Left lung (tissue), 10 donors: ENCODE data around the gene SYCP2L. TPM values are rescaled to one million over a fixed set of nuclear protein-coding genes. Genes with fewer than 3 reads are reported as not detected.

Experiments used
- ATAC-seq: fragments of 200-7000 bp; cut with Tn5 transposase; one replicate; pipeline ENCODE4 v1.9.1; 2020; ENCODE audit warnings: moderate library complexity
- DNase-seq, 4 donors: peaks; one replicate each; pipeline ENCODE4 v3.0.0-alpha.2; 2013 to 2020
- H3K27ac ChIP-seq, 2 donors: fragments of 200-600 bp; sonication (generic) in 1 of 2; one replicate each; pipeline versions ENCODE4 v1.5.0 to v1.8.0; 2020 to 2021
- H3K27me3 ChIP-seq, 2 donors: fragments of 200-600 bp; sonication (generic) in 1 of 2; one replicate each; pipeline versions ENCODE4 v1.5.0 to v1.8.0; 2020 to 2021
- H3K36me3 ChIP-seq, 2 donors: fragments of 200-600 bp; sonication (generic) in 1 of 2; one replicate each; pipeline versions ENCODE4 v1.5.0 to v1.8.0; 2020 to 2021
- H3K4me1 ChIP-seq, 2 donors: fragments of 200-600 bp; one replicate each; pipeline ENCODE4 v1.8.0; 2021
- H3K4me3 ChIP-seq, 2 donors: fragments of 200-600 bp; sonication (generic) in 1 of 2; one replicate each; pipeline versions ENCODE4 v1.5.0 to v1.8.0; 2020 to 2021; ENCODE audit warnings: mild to moderate bottlenecking in 1 of 2
- H3K9me3 ChIP-seq, 2 donors: fragments of 200-600 bp; sonication (generic) in 1 of 2; one replicate each; pipeline versions ENCODE4 v1.5.0 to v1.8.0; 2020 to 2021
- CTCF ChIP-seq, 2 donors: fragments of 200-600 bp; sonication (generic) in 1 of 2; IDR thresholded peaks; one replicate each; pipeline versions ENCODE4 v1.5.0 to v1.8.0; 2021; ENCODE audit warnings: antibody characterized with exemption in 2 of 2
- intact Hi-C, 2 donors: fragments of 100-400 bp; cut with DNase I; formaldehyde crosslinking; loops; one replicate each; pipeline versions ENCODE4 v1.11.2 to v1.14.2; 2022
- polyA plus RNA-seq, 6 donors: library from polyadenylated mRNA; unstranded; fragments of 120-200 nt; gene quantifications; one replicate each; pipeline ENCODE4 v1.2.1, GENCODE V29; 2013; ENCODE audit not compliant: insufficient read length in 6 of 6
- total RNA-seq, 2 donors: library from RNA; stranded (reverse); fragmentation: NEBNext Ultra II Directional; extraction: Animal tissue kit (Norgen Biotek cat#: 25700); gene quantifications; one replicate each; pipeline ENCODE4 v1.2.1, GENCODE V29; 2021
- donor health status: DM: no; HTN: yes; CAD: no.
- donor health status: DM: no; HTN: no; CAD: no.

SYCP2L gene
- total and polyA plus RNA-seq, 8 donors, result 0.41 to 5.8 (median 4.4) TPM

- DNase-seq (no peak), ATAC-seq (no peak)
- Histone ChIP-seq H3K27ac (no peak overlapping the region), H3K4me1 (no peaks in the 10 kb centered on the region), H3K9me3 (no peaks in the 10 kb centered on the region), H3K36me3 (no peaks in the 10 kb centered on the region), H3K27me3 (no peaks in the 10 kb centered on the region), H3K4me3 (no peak overlapping the region)
- TF ChIP-seq CTCF (IDR thresholded peaks at IDR 0.05), result no peak
- intact Hi-C loops, result no loop called here
Measured at GRCh38 chr6:10945845-10946244, 59.0 kb downstream of the SYCP2L start.

GRCh38 chr6:10947966-10948365 lies 61.1 kb downstream of the SYCP2L start:
- Histone ChIP-seq H3K36me3 (no peaks in the 10 kb centered on the region), H3K4me1 (no peaks in the 10 kb centered on the region), H3K27ac (no peak overlapping the region), H3K9me3 (no peaks in the 10 kb centered on the region), H3K4me3 (no peak overlapping the region), H3K27me3 (no peaks in the 10 kb centered on the region)
- TF ChIP-seq CTCF (IDR thresholded peaks at IDR 0.05), result no peak
- DNase-seq (no peak), ATAC-seq (no peak)
- intact Hi-C loops, result no loop called here

- H3K4me3 ChIP-seq, result no peak overlapping the region
- intact Hi-C loops, result loop anchor here in 1 of 2 donors (5.0 kb wide), 2 partner anchors 117 to 627 kb away; no protein-coding TSS in a partner anchor
- no peak for TF ChIP-seq CTCF (IDR thresholded peaks at IDR 0.05)
- DNase-seq (no peak), ATAC-seq (no peak)
- H3K27ac ChIP-seq, result no peak overlapping the region
- H3K27me3 ChIP-seq, result no peaks in the 10 kb centered on the region
- H3K9me3 ChIP-seq, result no peaks in the 10 kb centered on the region
- H3K36me3 ChIP-seq, result no peaks in the 10 kb centered on the region
- no peaks in the 10 kb centered on the region for H3K4me1 ChIP-seq
Measured at GRCh38 chr6:10949579-10950490, 63.0 kb downstream of the SYCP2L start.

GRCh38 chr6:10951675-10952282 lies 64.9 kb downstream of the SYCP2L start:
- Histone ChIP-seq H3K36me3 (no peaks in the 10 kb centered on the region), H3K4me3 (no peak overlapping the region), H3K9me3 (no peaks in the 10 kb centered on the region), H3K27ac (no peak overlapping the region), H3K4me1 (no peaks in the 10 kb centered on the region), H3K27me3 (no peaks in the 10 kb centered on the region)
- TF ChIP-seq CTCF (IDR thresholded peaks at IDR 0.05), result peak; percentile 24 to 36
- ATAC-seq (peak; percentile 87), DNase-seq (peak in 3 of 4 donors; percentile 29 to 56 (median 37))
- intact Hi-C loops, result loop anchor here in 1 of 2 donors (5.0 kb wide), 2 partner anchors 116 to 626 kb away; no protein-coding TSS in a partner anchor

GRCh38 chr6:10954590-10955010 lies 67.7 kb downstream of the SYCP2L start:
- Histone ChIP-seq H3K4me3 (no peak overlapping the region), H3K4me1 (no peaks in the 10 kb centered on the region), H3K36me3 (no peaks in the 10 kb centered on the region), H3K27ac (no peak overlapping the region), H3K9me3 (no peaks in the 10 kb centered on the region), H3K27me3 (no peaks in the 10 kb centered on the region)
- peak; percentile 27 to 89 (median 67) for DNase-seq
- TF ChIP-seq CTCF (IDR thresholded peaks at IDR 0.05), result peak; percentile 57 to 78
- intact Hi-C loops, result loop anchor here in 1 of 2 donors (5.0 kb wide), 2 partner anchors 113 to 623 kb away; no protein-coding TSS in a partner anchor
- peak; percentile 80 for ATAC-seq
